CD14-positive monocyte (primary cell): Measurements from ENCODE around the gene ATP13A3. TPM values are rescaled to one million over a fixed set of nuclear protein-coding genes. Genes with fewer than 3 reads are reported as not detected.

Experiments
- DNase-seq, 3 donors: peaks; one replicate each; pipeline ENCODE4 v3.0.0-alpha.2; 2011 to 2022
- H2AFZ ChIP-seq: 2 replicates; pipeline ENCODE4 v1.6.0; 2012; ENCODE audit warnings: mild to moderate bottlenecking, low read depth, low read length, inconsistent platforms; ENCODE audit not compliant: insufficient read depth, poor library complexity, severe bottlenecking
- H3K27ac ChIP-seq, 2 donors: 1 replicate in 1 of 2; 2 replicates in 1 of 2; pipeline ENCODE4 v1.5.1; 2012 to 2013; ENCODE audit warnings: low read length in 2 of 2, control low read depth in 1 of 2, inconsistent platforms in 1 of 2, low read depth in 1 of 2, mild to moderate bottlenecking in 1 of 2
- H3K27me3 ChIP-seq, 2 donors: one replicate each; pipeline versions ENCODE4 v1.6.0 to v1.6.1; 2011 to 2013; ENCODE audit warnings: low read length in 2 of 2; ENCODE audit not compliant: control insufficient read depth in 2 of 2, insufficient read depth in 2 of 2
- H3K36me3 ChIP-seq, 2 donors: replicated peaks in 1 of 2; 1 replicate in 1 of 2; 2 replicates in 1 of 2; pipeline versions ENCODE4 v1.5.1 to v1.6.1; 2012 to 2013; ENCODE audit warnings: low read length in 2 of 2, control low read depth in 1 of 2, inconsistent platforms in 1 of 2, mild to moderate bottlenecking in 1 of 2; ENCODE audit not compliant: insufficient read depth in 2 of 2, control insufficient read depth in 1 of 2
- H3K4me1 ChIP-seq, 2 donors: 1 replicate in 1 of 2; 2 replicates in 1 of 2; pipeline versions ENCODE4 v1.5.1 to v1.6.1; 2012 to 2013; ENCODE audit warnings: low read length in 2 of 2, control low read depth in 1 of 2, inconsistent platforms in 1 of 2, mild to moderate bottlenecking in 1 of 2, moderate library complexity in 1 of 2; ENCODE audit not compliant: insufficient read depth in 2 of 2, control insufficient read depth in 1 of 2
- H3K4me2 ChIP-seq: replicated peaks from 2 replicates; pipeline ENCODE3; 2012; ENCODE audit warnings: low read length, moderate library complexity, mild to moderate bottlenecking; ENCODE audit not compliant: poor library complexity, severe bottlenecking; ENCODE audit errors: extremely low read depth
- H3K4me3 ChIP-seq, 3 experiments: fragments of 200-600 bp in 1 of 3; sonication (generic) in 1 of 3; replicated peaks in 1 of 3; 1 replicate in 2 of 3; 2 replicates in 1 of 3; pipeline ENCODE4 v1.5.1; 2011 to 2013; ENCODE audit warnings: low read length in 3 of 3, mild to moderate bottlenecking in 3 of 3, control low read depth in 2 of 3, low read depth in 2 of 3, inconsistent platforms in 1 of 3, moderate library complexity in 1 of 3
- H3K79me2 ChIP-seq: 2 replicates; pipeline ENCODE4 v1.6.0; 2012; ENCODE audit warnings: mild to moderate bottlenecking, control low read depth, inconsistent platforms, low read length, moderate library complexity; ENCODE audit not compliant: insufficient read depth
- H3K9ac ChIP-seq: 2 replicates; pipeline ENCODE4 v1.6.0; 2017; ENCODE audit warnings: low read length, mild to moderate bottlenecking; ENCODE audit not compliant: insufficient read depth, poor library complexity, severe bottlenecking
- H3K9me3 ChIP-seq, 2 donors: replicated peaks in 1 of 2; 1 replicate in 1 of 2; 2 replicates in 1 of 2; pipeline versions ENCODE4 v1.5.1 to v1.6.1; 2012 to 2013; ENCODE audit warnings: low read length in 2 of 2, control low read depth in 1 of 2; ENCODE audit not compliant: control insufficient read depth in 1 of 2, insufficient read depth in 1 of 2
- H4K20me1 ChIP-seq: 2 replicates; pipeline ENCODE4 v1.6.0; 2012; ENCODE audit warnings: mild to moderate bottlenecking, low read length, control low read depth, moderate library complexity; ENCODE audit not compliant: insufficient read depth
- H3K27ac Mint-ChIP-seq, 7 donors: one replicate each; pipeline ENCODE4 v1.8.0; 2020; ENCODE audit warnings: mild to moderate bottlenecking in 7 of 7, mixed read lengths in 7 of 7, moderate library complexity in 6 of 7, inconsistent platforms in 2 of 7
- H3K27me3 Mint-ChIP-seq, 3 donors: one replicate each; pipeline ENCODE4 v1.8.0; 2021 to 2022; ENCODE audit warnings: low read depth in 3 of 3, mild to moderate bottlenecking in 3 of 3, mixed read lengths in 3 of 3, moderate library complexity in 3 of 3, inconsistent platforms in 1 of 3
- H3K36me3 Mint-ChIP-seq, 2 donors: one replicate each; pipeline ENCODE4 v1.8.0; 2020; ENCODE audit warnings: mixed read lengths in 2 of 2, inconsistent platforms in 1 of 2, mild to moderate bottlenecking in 1 of 2
- H3K4me1 Mint-ChIP-seq: one replicate; pipeline ENCODE4 v1.8.0; 2020; ENCODE audit warnings: mild to moderate bottlenecking, mixed read lengths
- H3K4me3 Mint-ChIP-seq, 2 donors: one replicate each; pipeline ENCODE4 v1.8.0; 2020; ENCODE audit warnings: mild to moderate bottlenecking in 2 of 2, mixed read lengths in 2 of 2, moderate library complexity in 1 of 2
- H3K9me3 Mint-ChIP-seq, 7 donors: one replicate each; pipeline ENCODE4 v1.8.0; 2020 to 2022; ENCODE audit warnings: mixed read lengths in 7 of 7, mild to moderate bottlenecking in 6 of 7, moderate library complexity in 6 of 7, inconsistent platforms in 2 of 7
- CTCF ChIP-seq: fragments of 200-600 bp; IDR thresholded peaks from one replicate; pipeline ENCODE4 v1.8.0; 2022; ENCODE audit warnings: antibody characterized with exemption, mild to moderate bottlenecking
- WGBS: methylation state at CpG from one replicate; pipeline ENCODE4 v1.1.5; 2013; ENCODE audit warnings: missing lambda C conversion rate; ENCODE audit not compliant: insufficient coverage; 5-methylcytosine and 5-hydroxymethylcytosine counted together
- intact Hi-C, 2 donors: fragments of 100-400 bp; cut with micrococcal nuclease; formaldehyde crosslinking; loops; one replicate each; pipeline versions ENCODE4 v1.15.0 to v1.15.1; 2023
- polyA plus RNA-seq, 3 donors: library from polyadenylated mRNA; depleted of rRNA in 1 of 3; unstranded in 2 of 3; stranded (reverse) in 1 of 3; fragments of 300-500 nt in 2 of 3; fragments of >200 nt in 1 of 3; fragmentation: Illumina TruSeq in 2 of 3; gene quantifications; 1 replicate in 2 of 3; 2 replicates in 1 of 3; pipeline ENCODE4 v1.2.3, GENCODE V29; 2012 to 2021

Gene ATP13A3
- polyA plus RNA-seq, 3 donors, result 4.7 to 19.5 (median 5.2) TPM

- H3K4me1 ChIP-seq, result peaks cover 13 to 18% of the 10 kb centered on the region in 2 donors
- Mint-ChIP-seq H3K27me3 (peaks cover 0 to 8% (median 0%) of the 10 kb centered on the region in 3 donors), H3K27ac (peak overlapping the region; percentile 88 to 98 (median 94)), H3K36me3 (no peaks in the 10 kb centered on the region), H3K9me3 (peaks cover 0 to 2% (median 0%) of the 10 kb centered on the region in 7 donors), H3K4me1 (peaks cover 16% of the 10 kb centered on the region), H3K4me3 (no peak overlapping the region)
- no peaks in the 10 kb centered on the region for H3K9me3 ChIP-seq
- H2AFZ ChIP-seq, result no peak overlapping the region
- no peak for DNase-seq
- H3K4me2 ChIP-seq, result no peak overlapping the region
- no peak for TF ChIP-seq CTCF
- H3K9ac ChIP-seq, result no peak overlapping the region
- peak overlapping the region; percentile 80 to 83 for H3K27ac ChIP-seq
- H3K79me2 ChIP-seq, result no peaks in the 10 kb centered on the region
- intact Hi-C loops, result loop anchor here (5.0 kb wide), 1 partner anchor 40 kb away; the partner anchor contains the start of gene ATP13A3 (in 2 of the 2)
- H3K4me3 ChIP-seq, result no peak overlapping the region
- no CpG with 5 or more reads among the region's 2 CpGs for WGBS
- no peaks in the 10 kb centered on the region for H4K20me1 ChIP-seq
- no peaks in the 10 kb centered on the region for H3K36me3 ChIP-seq
- H3K27me3 ChIP-seq, result no peaks in the 10 kb centered on the region
Observed at GRCh38 chr3:194527726-194528125, 40.9 kb upstream of the ATP13A3 start.

DNA sequence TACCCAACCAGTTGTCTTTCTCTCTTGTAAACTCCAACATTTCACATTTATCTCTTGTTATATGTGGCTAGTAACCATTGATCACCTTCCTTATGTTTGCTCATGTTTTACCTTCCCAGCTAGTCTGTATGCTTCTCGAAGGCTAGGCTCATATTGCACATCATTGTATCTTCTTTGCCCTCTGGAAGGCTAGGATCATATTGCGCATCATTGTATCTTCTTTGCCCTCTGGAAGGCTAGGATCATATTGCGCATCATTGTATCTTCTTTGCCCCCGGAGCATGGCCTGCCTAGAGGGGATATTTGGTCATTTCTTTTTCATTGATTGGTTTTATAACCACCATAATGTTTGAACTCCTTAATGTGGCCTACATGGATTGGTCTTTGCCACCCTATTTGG, 39.4 kb upstream of the ATP13A3 start:
- Mint-ChIP-seq H3K4me1 (peaks cover 16% of the 10 kb centered on the region), H3K36me3 (no peaks in the 10 kb centered on the region), H3K27ac (peak overlapping the region; percentile 88 to 98 (median 94)), H3K27me3 (peaks cover 0 to 9% (median 3%) of the 10 kb centered on the region in 3 donors), H3K4me3 (no peak overlapping the region), H3K9me3 (peaks cover 0 to 2% (median 1%) of the 10 kb centered on the region in 7 donors)
- H3K36me3 ChIP-seq, result no peaks in the 10 kb centered on the region
- H3K4me1 ChIP-seq, result peaks cover 13 to 18% of the 10 kb centered on the region in 2 donors
- no peaks in the 10 kb centered on the region for H3K27me3 ChIP-seq
- no peaks in the 10 kb centered on the region for H3K79me2 ChIP-seq
- intact Hi-C loops, result loop anchor here (5.0 kb wide), 1 partner anchor 39 kb away; the partner anchor contains the start of gene ATP13A3 (in 2 of the 2)
- H4K20me1 ChIP-seq, result no peaks in the 10 kb centered on the region
- DNase-seq, result no peak
- H2AFZ ChIP-seq, result no peak overlapping the region
- H3K9ac ChIP-seq, result no peak overlapping the region
- H3K4me3 ChIP-seq, result no peak overlapping the region
- peak overlapping the region; percentile 80 to 83 for H3K27ac ChIP-seq
- no peaks in the 10 kb centered on the region for H3K9me3 ChIP-seq
- no peak for TF ChIP-seq CTCF
- 100% methylated on average over 1 of the region's 4 CpGs for WGBS
- no peak overlapping the region for H3K4me2 ChIP-seq
